ENCODE measurements around the gene THRA.

Gene THRA

GRCh38 chr17:40075201-40075941, 12.6 kb downstream of the THRA start:
- peak; percentile 83 to 92 for DNase-seq (ENCODE audit: low read depth in 1 of 2, low spot score in 1 of 2)
- TF ChIP-seq, protein P1, sequence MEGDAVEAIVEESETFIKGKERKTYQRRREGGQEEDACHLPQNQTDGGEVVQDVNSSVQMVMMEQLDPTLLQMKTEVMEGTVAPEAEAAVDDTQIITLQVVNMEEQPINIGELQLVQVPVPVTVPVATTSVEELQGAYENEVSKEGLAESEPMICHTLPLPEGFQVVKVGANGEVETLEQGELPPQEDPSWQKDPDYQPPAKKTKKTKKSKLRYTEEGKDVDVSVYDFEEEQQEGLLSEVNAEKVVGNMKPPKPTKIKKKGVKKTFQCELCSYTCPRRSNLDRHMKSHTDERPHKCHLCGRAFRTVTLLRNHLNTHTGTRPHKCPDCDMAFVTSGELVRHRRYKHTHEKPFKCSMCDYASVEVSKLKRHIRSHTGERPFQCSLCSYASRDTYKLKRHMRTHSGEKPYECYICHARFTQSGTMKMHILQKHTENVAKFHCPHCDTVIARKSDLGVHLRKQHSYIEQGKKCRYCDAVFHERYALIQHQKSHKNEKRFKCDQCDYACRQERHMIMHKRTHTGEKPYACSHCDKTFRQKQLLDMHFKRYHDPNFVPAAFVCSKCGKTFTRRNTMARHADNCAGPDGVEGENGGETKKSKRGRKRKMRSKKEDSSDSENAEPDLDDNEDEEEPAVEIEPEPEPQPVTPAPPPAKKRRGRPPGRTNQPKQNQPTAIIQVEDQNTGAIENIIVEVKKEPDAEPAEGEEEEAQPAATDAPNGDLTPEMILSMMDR (IDR thresholded peaks at IDR 0.05; ENCODE audit: insufficient read depth, low read length): peak; percentile 90
- TF ChIP-seq, protein P2, sequence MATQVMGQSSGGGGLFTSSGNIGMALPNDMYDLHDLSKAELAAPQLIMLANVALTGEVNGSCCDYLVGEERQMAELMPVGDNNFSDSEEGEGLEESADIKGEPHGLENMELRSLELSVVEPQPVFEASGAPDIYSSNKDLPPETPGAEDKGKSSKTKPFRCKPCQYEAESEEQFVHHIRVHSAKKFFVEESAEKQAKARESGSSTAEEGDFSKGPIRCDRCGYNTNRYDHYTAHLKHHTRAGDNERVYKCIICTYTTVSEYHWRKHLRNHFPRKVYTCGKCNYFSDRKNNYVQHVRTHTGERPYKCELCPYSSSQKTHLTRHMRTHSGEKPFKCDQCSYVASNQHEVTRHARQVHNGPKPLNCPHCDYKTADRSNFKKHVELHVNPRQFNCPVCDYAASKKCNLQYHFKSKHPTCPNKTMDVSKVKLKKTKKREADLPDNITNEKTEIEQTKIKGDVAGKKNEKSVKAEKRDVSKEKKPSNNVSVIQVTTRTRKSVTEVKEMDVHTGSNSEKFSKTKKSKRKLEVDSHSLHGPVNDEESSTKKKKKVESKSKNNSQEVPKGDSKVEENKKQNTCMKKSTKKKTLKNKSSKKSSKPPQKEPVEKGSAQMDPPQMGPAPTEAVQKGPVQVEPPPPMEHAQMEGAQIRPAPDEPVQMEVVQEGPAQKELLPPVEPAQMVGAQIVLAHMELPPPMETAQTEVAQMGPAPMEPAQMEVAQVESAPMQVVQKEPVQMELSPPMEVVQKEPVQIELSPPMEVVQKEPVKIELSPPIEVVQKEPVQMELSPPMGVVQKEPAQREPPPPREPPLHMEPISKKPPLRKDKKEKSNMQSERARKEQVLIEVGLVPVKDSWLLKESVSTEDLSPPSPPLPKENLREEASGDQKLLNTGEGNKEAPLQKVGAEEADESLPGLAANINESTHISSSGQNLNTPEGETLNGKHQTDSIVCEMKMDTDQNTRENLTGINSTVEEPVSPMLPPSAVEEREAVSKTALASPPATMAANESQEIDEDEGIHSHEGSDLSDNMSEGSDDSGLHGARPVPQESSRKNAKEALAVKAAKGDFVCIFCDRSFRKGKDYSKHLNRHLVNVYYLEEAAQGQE (IDR thresholded peaks at IDR 0.05; ENCODE audit: insufficient replicate concordance, low read depth): no peak
- TF ChIP-seq GABPA (IDR thresholded peaks at IDR 0.05; ENCODE audit: low read depth) (no peak), SPI1 (IDR thresholded peaks at IDR 0.05; ENCODE audit: borderline replicate concordance, low read depth) (no peak; the same call in 1 of the 2 replicates), POLR2AphosphoS5 (IDR thresholded peaks at IDR 0.05; ENCODE audit: low read depth) (peak; percentile 44; the same call in 1 of the 2 replicates)
- Histone ChIP-seq H3K27ac (replicated peaks) (peak overlapping the region; percentile 80), H3K4me3 (replicated peaks; ENCODE audit: insufficient read depth, low read length) (no peak overlapping the region), H3K27me3 (ENCODE audit: insufficient read depth, poor library complexity, severe bottlenecking) (no peaks in the 10 kb centered on the region)

DNA sequence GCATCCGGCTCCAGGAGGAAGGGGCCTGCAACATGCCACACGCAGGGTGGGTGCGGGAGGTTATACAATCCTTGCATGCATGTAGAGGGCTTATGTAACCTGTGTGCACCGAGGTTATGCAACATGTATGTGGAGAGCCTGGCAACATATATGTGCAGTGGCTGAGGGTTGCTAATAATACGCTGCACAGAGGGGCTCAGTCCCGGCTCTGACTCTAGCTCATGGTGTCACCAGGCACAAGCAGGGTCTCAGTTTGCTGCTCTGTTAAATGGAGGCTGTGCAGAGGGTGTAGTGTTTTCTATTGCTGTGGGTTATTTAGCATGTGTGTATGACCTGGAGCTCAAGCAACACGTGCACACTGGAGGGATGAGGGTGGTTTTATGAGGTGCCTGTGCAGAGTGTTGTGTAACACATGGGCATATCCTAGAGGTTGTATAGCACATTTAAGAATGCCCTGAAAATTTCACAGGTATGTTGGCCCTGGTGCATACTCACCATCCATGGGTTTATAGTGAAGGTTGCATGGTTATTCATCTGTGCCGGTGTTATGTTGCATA, 13.3 kb downstream of the THRA start:
- Histone ChIP-seq H3K27ac (replicated peaks) (peak overlapping the region; percentile 80), H3K27me3 (ENCODE audit: insufficient read depth, poor library complexity, severe bottlenecking) (no peaks in the 10 kb centered on the region), H3K4me3 (replicated peaks; ENCODE audit: insufficient read depth, low read length) (no peak overlapping the region)
- TF ChIP-seq GABPA (IDR thresholded peaks at IDR 0.05; ENCODE audit: low read depth) (no peak), POLR2AphosphoS5 (IDR thresholded peaks at IDR 0.05; ENCODE audit: low read depth) (peak; percentile 11; the same call in 1 of the 2 replicates)
- DNase-seq (ENCODE audit: low read depth in 1 of 2, low spot score in 1 of 2): peak in 1 of 2 experiments; percentile 93

DNA sequence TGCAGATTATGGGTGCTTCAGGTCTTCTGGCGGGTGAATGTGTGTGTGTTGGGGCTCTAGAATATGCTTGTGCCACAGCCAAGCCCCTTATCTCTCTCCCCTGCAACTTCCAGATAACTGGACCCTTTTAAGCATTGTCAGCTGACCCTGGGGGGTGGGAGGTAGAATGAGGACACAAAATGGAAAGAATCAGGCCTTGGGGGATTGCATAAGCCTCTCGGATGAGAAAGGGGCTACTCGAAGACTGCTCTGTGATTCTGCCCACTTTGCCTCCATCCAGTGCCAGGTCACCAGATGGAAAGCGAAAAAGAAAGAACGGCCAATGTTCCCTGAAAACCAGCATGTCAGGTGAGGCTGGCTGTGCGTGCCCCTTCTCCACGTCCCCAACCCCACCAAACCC, 13.8 kb downstream of the THRA start:
- Histone ChIP-seq H3K4me3 (replicated peaks; ENCODE audit: insufficient read depth, low read length) (no peak overlapping the region), H3K27ac (replicated peaks) (peak overlapping the region; percentile 80; the same call in 1 of the 2 replicates), H3K27me3 (ENCODE audit: insufficient read depth, poor library complexity, severe bottlenecking) (no peaks in the 10 kb centered on the region)
- no peak for TF ChIP-seq SPI1 (IDR thresholded peaks at IDR 0.05; ENCODE audit: borderline replicate concordance, low read depth)
- TF ChIP-seq POLR2AphosphoS5 (IDR thresholded peaks at IDR 0.05; ENCODE audit: low read depth): no peak
- TF ChIP-seq, protein P2 (IDR thresholded peaks at IDR 0.05; ENCODE audit: insufficient replicate concordance, low read depth): no peak
- TF ChIP-seq GABPA (IDR thresholded peaks at IDR 0.05; ENCODE audit: low read depth): no peak
- TF ChIP-seq, protein P1 (IDR thresholded peaks at IDR 0.05; ENCODE audit: insufficient read depth, low read length): no peak
- no peak for DNase-seq (ENCODE audit: low read depth in 1 of 2, low spot score in 1 of 2)

DNA sequence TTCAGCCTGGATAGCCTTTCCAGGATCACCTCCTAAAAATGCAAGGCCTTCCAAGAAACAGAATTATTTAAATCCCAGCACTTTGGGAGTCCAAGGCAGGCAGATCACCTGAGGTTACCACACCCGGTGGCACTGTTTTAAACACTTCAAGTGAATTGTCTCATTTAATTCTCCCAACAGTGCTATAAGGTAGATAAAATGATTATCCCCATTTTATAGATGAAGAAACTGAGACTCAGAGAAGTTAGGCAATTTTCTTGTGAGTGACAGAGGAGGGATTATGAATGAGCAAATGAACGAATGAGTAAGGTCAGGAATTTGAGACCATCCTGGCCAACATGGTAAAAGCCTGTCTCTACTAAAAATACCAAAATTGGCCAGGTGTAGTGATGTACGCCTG, 16.8 kb downstream of the THRA start:
- Histone ChIP-seq H3K27ac (replicated peaks) (no peak overlapping the region), H3K27me3 (ENCODE audit: insufficient read depth, poor library complexity, severe bottlenecking) (no peaks in the 10 kb centered on the region), H3K4me3 (replicated peaks; ENCODE audit: insufficient read depth, low read length) (no peak overlapping the region)
- TF ChIP-seq SPI1 (IDR thresholded peaks at IDR 0.05; ENCODE audit: borderline replicate concordance, low read depth) (no peak), GABPA (IDR thresholded peaks at IDR 0.05; ENCODE audit: low read depth) (no peak)
- TF ChIP-seq, protein P2 (IDR thresholded peaks at IDR 0.05; ENCODE audit: insufficient replicate concordance, low read depth): no peak
- no peak for DNase-seq (ENCODE audit: low read depth in 1 of 2, low spot score in 1 of 2)
